IPS DF 19.7 (cell line): ENCODE results near the gene ZNF331.

Experiments used
- DNase-seq: peaks from one replicate; pipeline ENCODE4 v3.0.0-alpha.2; 2013; ENCODE audit warnings: low read depth, low spot score

ZNF331 gene

DNA sequence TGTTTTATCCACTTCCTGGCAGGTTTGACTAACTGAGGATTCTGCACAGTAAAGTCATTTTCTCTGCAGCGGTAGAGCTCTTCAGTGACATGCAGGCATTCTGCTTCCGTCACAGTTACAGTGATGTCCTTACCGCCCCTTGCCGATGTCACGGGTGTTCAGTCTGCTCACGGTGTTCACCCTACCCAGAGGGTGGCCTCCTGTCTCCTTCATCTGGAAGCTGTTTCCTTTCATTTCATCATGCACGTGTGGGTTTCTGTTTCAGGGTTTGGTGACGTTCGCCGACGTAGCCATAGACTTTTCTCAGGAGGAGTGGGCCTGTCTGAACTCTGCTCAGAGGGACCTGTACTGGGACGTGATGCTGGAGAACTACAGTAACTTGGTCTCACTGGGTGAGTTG, 33.4 kb downstream of the ZNF331 start:
- DNase-seq, result no peak

DNA sequence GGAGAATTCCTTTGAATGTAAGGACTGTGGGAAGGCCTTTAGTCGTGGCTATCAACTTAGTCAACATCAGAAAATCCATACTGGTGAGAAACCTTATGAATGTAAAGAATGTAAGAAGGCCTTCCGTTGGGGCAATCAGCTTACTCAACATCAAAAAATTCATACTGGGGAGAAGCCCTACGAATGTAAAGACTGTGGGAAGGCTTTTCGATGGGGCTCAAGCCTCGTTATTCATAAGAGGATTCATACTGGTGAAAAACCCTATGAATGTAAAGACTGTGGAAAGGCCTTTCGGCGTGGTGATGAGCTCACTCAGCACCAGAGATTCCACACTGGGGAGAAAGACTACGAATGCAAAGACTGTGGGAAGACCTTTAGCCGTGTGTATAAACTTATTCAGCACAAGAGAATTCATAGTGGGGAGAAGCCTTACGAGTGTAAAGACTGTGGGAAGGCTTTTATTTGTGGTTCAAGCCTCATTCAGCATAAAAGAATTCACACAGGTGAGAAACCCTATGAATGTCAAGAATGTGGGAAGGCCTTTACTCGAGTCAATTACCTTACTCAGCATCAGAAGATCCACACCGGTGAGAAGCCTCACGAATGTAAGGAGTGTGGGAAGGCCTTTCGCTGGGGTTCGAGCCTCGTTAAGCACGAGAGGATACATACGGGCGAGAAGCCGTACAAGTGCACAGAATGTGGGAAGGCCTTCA, 39.2 kb downstream of the ZNF331 start:
- DNase-seq, result no peak

DNA sequence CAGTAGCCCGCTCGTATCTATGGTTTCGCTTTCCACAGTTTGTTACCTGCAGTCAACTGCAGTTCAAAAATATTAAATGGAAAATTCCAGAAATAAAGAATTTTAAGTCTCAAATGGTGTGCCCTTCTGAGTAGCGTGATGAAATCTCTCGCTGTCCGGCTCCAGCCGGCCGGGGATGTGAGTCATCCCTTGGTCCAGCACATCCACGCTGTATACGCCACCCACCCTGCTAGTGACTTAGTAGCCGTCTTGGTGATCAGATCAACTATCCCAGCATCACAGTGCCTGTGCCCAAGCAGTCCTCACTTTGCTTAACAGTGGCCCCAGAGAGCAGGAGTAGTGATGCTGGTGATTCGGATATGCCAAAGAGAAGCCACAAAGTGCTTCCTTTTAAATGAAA, 40.0 kb downstream of the ZNF331 start:
- DNase-seq, result no peak

DNA sequence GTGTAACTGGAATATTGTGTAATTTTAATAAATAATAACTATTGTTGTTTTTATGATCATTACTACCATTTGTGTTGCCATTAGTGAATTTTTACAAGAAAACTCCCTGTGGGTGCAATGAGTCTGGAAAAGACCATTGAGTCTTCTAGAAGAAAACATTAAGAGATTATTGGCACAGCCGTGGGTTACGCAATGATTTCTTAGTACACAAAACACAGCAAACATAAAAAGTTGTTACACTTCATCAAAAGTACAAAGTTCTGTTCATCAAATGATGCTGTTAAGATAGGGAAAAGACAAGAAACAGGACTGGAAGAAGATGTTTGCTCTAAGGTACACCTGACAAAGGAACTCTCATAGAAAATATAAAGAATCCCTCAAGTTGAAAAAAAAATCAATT, 41.6 kb downstream of the ZNF331 start:
- DNase-seq, result no peak

DNA sequence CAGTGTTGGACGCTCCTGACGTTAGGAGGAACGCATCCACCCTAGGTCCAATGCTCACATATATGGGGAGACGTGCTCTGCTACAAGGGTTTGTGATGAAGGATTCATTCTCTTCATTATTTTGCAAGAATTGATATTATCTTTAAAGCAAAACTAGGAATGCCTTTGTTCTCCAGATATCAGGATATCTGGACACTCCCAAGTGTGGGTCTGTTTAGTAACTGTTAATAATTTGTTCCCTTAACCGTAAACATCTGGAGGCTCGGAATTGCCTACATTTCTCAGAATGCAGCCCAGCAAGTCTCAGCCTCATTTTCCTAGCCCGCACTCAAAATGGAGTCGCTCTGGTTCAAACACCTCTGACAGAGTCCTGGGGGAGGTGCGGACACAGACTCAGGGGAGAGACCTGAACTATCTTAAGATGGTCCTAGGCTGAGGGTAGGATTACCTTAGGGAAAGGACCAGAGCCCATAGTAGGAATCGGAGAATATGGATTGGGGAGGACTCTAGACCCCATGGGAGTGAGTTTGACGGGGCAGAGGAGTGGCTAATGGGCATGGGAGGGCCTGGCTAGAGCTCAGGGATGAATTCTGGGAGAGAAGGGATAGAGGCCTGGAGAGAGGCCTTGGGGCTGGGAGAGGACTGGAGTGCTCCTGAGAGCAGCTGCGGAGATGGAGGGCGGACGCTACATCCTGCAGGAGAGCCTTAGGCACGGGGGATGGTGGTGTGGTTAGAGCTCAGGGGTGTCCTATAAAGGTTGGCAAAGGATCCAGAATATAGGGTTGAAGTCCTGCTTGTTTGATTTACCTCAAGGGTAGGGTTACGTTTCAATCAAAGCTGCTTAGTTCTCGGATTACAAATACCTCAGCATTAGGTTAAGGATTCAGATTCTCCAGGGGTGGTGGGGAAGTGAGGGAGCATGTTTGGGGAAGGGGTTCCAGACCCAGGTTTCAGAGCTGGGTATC, 43.2 kb downstream of the ZNF331 start:
- DNase-seq, result no peak

DNA sequence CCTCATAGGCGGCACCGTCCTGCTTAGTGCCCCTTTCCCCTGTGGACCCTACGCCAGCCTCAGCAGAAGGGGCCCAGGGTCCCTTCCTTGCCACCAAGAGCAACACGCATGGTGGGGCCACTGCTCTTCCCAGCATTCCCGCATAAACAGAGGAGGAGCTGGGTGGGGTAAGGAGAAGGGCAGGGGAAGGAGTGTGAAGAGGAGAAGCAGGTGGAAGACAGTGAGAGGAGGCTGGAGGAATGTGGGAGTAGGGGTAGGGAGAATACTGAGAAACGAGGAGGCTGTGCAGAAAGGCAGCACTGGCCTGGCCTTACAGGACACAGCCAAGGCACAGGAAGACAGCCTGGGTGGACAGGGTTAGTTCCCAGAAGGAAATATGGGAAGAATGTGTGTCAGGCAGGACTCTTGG, 43.9 kb downstream of the ZNF331 start:
- DNase-seq, result no peak

DNA sequence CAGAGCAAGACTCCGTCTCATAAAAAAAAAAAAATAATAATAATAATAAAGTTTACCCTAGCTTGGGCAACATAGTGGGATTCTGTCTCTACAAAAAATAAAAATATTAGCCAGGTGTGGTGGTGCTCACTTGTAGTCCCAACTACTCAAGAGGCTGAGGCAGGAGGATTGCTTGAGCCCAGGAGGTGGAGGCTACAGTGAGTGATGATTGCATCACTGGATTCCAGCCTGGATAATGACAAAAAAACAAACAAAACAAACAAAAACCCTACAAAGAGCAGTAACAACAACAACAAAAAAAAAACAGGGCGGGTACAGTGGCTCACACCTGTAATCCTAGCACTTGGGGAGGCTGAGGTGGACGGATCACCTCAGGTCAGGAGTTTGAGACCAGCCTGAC, 45.2 kb downstream of the ZNF331 start:
- DNase-seq, result no peak

DNA sequence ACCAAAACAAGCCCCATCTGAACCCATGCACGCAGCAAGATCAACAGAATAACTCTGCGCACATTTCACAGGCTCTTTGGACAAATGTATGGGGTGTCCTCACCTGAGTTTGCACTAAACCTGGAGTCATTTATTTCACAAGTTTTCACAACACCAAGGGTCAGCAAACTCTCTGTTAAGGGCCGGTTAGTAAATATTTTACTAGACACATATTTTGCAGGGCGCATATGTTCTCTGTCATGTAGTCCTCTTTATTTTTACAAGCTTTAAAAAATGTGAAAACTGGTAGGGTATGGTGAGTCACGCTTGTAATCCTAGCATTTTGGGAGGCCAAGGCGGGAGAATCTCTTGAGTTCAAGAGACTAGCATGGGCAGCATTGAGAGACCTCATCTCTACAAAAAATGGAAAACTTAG, 48.3 kb downstream of the ZNF331 start:
- no peak for DNase-seq

DNA sequence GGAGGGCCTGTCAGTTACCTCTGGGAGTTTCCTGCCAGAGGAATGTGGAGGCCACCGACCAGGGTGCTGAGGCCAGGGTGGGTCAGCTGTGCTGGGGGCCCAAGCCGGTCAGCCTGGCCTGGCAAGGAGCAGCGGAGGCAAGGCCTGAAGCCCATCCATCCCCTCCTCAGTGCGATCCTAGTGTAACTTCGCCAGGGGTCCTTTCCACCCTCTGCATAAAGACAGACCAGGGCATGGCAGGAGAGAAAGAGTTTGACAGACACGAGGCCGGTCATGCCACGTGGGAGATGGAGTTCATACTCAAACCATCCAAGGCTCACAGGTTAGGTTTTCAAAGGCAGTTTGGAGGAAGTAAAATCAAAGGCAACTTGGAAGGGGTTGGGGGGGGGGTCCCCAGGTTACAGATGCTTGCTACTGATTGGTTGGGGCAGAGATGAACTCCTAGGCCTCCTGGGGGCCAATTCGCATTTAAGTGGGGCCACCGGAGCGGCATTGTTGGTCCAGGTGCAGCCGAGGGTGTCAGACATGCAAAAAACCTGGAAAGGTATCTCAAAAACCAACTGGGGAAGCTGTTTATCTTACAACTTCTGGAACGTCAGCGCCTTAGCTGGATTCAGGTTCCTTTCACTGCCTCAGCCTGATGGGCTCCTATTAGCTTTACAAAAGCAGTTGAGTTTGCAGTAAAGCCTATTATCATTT, 57.0 kb downstream of the ZNF331 start:
- DNase-seq, result peak; percentile 99

DNA sequence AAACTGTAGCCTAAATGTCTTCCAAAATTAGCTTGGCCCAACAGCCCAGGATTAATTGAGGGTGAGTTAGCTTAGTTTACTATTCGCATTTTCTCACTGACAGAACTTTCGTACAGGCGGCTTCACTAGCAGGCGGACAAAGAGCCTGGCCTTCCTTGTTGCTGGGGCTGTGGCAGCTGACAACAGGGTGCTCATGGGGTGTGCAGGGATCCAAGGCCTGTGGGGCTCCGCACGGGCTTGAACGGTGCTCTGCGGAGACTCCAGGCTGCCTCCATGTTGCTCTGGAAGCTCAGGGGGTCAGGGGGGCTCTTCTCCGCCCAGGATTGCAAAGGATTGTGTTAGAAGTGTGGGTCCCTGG, 57.5 kb downstream of the ZNF331 start:
- no peak for DNase-seq

DNA sequence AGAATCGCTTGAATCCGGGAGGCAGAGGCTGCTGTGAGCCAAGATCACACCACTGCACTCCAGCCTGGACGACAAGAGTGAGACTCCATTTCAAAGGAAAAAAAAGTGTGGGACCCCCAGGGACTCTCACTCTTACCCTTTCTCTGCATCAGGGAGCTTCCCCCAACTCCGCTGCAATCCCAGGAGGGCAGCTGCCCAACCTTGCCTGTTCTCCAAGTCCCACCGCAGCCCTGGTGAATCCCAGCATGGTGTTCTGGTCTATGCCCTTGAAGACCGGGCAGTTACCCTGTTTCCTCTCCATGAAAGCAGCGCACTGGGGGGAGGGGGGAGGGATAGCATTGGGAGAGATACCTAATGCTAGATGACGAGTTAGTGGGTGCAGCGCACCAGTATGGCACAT, 58.1 kb downstream of the ZNF331 start:
- no peak for DNase-seq

DNA sequence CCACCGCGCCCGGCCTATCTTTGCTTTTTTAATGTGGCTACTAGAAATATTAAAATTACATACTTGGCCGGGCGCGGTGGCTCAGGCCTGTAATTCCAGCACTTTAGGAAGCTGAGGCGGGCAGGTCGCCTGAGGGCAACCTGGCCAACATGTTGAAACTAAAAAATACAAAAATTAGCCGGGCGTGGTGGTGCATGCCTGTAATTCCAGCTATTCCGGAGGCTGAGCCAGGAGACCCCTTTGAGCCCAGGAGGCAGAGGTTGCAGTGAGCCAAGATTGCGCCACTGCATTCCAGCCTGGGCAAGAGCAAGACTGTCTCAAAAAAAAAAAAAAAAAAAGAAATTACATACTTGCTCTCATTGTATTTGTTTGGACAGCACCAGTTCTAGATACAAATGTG, 59.1 kb downstream of the ZNF331 start:
- DNase-seq, result no peak

DNA sequence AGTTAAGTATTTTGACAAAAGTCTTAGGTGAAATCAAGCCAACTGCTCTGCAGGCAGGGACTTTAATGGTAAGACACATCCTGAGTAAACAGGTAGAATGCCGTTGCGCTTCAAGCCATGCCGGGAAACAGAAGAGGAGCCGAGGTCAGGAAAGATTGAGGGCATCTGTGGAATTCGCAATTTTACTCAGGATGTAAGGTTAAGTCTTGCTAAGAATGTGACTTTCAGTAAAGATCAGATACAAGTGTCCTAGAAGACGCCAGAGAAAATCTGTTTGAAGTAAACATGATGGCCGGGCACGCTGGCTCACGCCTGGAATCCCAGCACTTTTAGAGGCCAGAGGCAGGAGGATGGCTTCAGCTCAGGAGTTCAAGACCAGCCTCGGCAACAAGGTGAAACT, 60.4 kb downstream of the ZNF331 start:
- DNase-seq, result no peak

DNA sequence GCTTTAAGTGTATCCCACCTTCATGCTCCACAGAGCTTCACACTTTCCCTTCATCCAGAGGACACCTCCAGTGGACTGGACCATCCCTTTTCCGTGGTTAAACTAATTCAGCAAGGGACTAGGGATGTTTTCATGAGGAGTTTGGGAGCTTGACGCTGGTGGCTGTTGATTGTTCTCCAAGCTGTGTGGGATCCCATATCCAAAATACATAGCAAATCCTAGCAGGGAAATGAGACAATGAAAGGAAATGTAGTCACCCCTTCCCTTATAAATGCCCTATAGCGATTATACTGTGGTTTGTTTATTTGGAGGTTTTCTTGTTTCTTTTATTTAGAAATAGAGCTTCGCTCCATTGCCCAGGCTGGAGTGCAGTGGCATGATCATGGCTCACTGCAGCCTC, 62.3 kb downstream of the ZNF331 start:
- DNase-seq, result no peak

DNA sequence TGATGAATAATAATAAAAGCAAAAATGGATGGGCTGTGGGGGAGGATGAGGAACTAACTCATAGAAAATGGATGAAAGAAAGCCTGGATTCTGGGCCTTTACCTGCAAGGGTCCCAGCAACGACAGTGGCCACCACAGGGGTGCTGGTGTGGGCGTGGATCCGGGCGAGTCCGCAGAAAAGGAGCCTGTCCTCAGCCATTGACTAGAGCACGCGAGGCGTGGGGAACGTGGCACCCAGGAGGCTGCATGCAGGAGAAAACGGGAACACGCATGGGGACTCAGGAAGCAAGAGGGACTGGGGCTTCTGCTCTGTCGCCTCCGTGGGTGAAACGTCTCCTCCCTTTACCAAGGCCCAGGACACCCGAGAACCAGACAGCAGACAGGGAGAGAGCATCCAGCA, 68.1 kb downstream of the ZNF331 start:
- DNase-seq, result no peak

DNA sequence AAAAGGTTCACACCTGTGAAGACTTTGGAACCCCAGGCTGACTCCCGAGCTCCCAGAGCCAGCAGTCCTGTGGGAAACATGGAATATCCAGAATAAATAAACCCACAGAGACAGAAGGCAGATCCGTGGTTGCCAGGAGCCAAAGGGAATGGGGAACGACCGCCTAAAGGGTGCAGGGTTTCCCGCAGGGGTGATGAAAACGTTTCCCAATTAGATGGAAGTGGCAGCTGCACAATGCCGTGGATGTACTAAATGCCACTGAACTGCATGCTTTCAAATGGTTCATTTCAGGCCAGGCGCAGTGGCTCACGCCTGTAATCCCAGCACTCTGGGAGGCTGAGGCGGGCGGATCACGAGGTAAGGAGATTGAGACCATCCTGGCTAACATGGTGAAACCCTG, 70.4 kb downstream of the ZNF331 start:
- no peak for DNase-seq

DNA sequence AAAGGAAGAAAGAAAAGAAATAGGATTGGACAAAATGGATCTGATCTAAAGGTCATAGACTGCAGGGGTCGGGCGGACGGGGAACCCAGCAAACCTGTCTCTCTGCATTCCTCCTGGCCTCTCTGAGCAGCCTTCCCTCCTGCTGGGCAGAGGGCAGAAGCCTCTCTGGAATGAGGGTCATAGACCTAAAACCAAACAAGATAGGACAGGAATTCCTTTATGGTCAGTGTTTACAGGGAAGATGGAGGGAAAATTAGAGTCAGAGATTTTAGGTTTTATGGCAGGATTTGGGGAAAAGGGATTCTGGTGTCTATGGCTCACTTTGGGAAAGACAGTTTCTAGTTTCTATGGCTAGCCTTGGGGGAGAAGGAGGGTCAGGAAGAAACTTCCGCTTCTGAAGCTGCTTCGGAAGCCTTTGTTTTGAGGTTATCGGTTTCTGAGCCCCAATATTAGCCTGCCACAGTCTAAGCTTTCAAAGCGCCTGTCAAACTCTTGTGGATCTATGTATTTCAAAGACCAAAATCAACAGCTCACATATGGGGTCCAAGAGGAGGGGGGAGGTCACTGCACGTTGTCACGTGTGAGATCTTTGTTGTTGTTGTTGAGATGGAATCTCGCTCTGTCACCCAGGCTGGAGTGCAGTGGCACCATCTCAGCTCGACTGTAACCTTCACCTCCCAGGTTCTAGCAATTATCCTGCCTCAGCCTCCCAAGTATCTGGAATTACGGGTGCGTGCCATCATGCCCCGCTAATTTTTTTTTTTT, 75.0 kb downstream of the ZNF331 start:
- DNase-seq, result peak; percentile 71

DNA sequence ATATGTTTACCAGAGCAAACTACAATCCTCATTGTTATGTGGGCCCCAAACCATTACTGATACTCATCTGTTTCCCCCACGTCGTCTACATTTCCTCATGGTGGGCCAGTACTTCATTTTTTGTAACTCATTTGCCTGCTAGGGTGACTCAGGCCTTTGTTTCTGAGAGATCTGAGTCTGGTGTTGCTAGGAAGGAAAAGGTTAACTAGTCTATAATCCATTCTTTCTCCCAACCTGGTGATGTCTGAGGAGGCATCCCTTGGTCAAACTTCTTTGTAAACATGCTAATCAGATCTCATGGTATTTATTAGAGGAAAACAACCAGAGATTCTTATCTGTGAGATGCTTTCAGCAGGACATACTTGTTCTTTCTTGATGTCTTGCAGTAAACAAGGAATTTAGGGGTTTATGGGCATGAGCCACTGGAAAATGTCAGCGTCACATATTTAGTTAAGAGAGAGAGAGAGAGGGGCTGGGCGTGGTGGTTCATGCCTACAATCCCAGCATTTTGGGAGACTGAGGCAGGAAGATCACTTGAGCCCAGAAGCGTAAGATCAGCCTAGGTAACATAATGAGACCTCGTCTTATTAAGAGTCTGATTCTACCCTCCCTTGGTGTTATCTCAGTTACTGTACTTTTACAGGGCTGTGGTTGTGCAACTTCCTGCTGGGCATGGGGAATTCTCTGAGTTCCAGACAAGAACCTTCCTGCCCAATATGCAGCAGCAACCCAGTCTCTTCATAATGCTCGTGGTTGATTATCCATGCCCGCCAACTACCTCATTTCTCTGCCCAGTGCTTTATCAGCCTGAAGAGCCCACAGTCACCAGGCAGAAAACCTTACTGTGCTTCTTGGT, 84.2 kb downstream of the ZNF331 start:
- DNase-seq, result no peak

DNA sequence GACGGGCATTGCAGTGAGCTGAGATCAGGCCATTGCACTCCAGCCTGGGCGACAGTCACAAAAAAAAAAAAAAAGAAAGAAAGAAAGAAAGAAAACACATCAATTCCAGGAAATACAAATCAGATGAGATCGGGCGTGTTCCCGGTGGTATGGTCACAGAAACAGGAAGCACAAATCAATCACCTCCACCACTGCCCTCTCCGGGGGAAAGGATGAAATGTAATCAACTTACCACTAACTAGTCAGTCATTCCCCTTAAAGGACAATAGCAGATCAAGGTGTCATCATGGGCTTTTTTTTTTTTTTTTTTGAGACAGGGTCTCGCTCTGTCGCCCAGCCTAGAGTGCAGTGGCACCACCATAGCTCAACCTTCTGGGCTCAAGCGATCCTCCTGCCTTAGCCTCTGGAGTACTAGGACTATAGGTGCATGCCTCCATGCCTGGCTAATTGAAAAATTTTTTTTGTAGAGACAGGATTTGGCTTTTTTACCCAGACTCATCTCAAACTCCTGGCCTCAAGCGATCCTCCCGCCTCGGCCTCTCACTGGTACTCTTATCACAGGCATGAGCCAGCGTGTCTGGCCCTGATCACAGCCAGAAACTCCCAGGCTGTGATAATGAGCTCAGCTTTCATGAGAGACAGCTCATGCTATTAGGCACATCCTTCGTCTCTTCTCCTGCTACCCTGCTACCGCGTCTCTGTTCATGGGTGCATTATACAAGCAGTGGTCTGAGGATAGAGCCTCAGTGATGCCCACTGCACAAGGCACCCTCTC, 87.0 kb downstream of the ZNF331 start:
- no peak for DNase-seq

DNA sequence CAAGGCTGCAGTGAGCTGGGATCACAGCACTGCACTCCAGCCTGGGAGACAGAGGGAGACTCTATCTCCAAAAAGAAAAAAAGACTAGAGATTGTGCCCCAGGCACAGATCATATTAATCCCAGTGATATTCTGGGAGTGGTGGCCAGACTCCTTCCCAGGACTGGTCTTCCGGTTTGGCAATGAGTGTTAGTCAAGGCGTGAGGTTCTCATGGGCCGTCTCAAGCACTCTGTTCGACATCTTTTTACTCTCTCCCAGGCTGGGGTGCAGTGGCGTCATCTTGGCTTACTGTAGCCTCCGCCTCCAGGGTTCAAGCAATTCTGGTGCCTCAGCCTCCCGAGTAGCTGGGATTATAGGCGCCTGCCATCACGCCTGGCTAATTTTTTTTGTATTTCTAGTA, 88.5 kb downstream of the ZNF331 start:
- no peak for DNase-seq
